NCI-H2196 treated with DMSO at 0.1 percent for 48 hours (cell line): Measurements from ENCODE around the gene MRPL24.

Source experiments
- DNase-seq: peaks from one replicate; lab custom pipeline; 2025; ENCODE audit not compliant: unreplicated experiment; lab: John Stamatoyannopoulos, UW

The MRPL24 gene

GRCh38 chr1:156692925-156693847, 47.7 kb downstream of the MRPL24 start:
- no peak for DNase-seq

- no peak for DNase-seq
Observed at GRCh38 chr1:156692441-156692924, 48.4 kb downstream of the MRPL24 start.

- DNase-seq, result no peak
Observed at GRCh38 chr1:156691665-156692440, 49.0 kb downstream of the MRPL24 start.

DNA sequence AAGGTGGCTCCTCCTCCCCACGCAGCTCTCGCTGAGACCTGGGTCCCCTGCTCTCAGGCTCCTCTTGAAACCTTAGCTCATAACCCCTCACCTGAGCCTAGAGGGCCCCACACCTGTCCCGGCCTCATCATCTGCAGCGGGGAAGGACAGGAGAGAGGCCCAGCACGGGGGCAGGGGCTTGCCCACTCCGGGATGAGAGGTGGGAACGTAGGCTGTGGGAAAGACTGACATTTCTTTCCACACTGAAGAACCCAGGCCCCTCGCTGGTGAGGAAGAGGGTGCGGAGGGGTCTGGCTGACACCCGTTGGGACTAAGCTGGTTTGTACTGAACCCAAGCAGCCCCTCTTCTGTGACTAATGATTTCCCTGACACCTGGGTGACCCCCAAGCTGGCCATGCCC, 49.7 kb downstream of the MRPL24 start:
- no peak for DNase-seq

DNA sequence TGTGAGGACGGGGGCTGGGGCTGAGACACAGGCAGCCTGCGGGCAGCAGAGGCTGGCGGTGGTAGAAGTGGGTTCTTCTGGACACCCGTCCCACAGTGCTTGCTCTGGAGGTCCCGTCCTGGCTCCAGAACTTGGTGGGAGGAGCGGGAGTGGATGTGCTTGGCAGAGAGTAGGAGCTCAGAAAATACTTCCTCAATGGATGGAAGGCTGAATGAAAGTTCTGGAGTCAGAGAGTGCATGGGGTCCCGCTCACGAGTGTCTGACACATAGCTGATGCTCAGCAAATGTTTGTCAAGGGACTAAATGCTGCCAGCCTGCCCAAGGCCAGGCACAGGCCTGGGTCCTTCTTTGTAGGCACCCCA, 50.2 kb downstream of the MRPL24 start:
- no peak for DNase-seq

GRCh38 chr1:156689953-156690674, 50.8 kb downstream of the MRPL24 start:
- DNase-seq, result no peak

GRCh38 chr1:156689035-156689952, 51.6 kb downstream of the MRPL24 start:
- DNase-seq, result peak; percentile 64
